Muscle of arm (tissue), 12 donors: ENCODE data around the gene XCL1. TPM values are rescaled to one million over a fixed set of nuclear protein-coding genes. Genes with fewer than 3 reads are reported as not detected.

Source experiments
- polyA plus RNA-seq, 12 donors: library from polyadenylated mRNA; unstranded; fragments of 120-200 nt; gene quantifications; one replicate each; pipeline ENCODE4 v1.2.1, GENCODE V29; 2013; ENCODE audit not compliant: insufficient read length in 12 of 12

The XCL1 gene
- polyA plus RNA-seq, 12 donors: 0.11 to 0.52 (median 0.18) TPM; not detected in 5

Other genes with a start within 250 kb of the XCL1 start
- 1 to 10 TPM in 1 of 12 donors, under 1 TPM in 7, not detected in 4; 0.25 to 2.4 (median 0.54) TPM for gene XCL2, start 32.6 kb upstream of the XCL1 start, polyA plus RNA-seq
- 100 to 1,000 TPM in 2 of 12 donors, 10 to 100 TPM in 9, not detected in 1; 20.3 to 188 (median 83.8) TPM for gene DPT, start 152.6 kb downstream of the XCL1 start, polyA plus RNA-seq